ENCODE data around the gene ANKRD33. TPM values are rescaled to one million over a fixed set of nuclear protein-coding genes. Genes with fewer than 3 reads are reported as not detected.

ANKRD33 gene
- total RNA-seq, 2 experiments from 2014 or later, result not detected

GRCh38 chr12:51870504-51870903 is 17.4 kb upstream of the ANKRD33 start:
- Histone ChIP-seq H4K20me1 (ENCODE audit: insufficient read depth, low read length) (no peaks in the 10 kb centered on the region), H3K4me3 (ENCODE audit: low read depth, low read length, poor library complexity, severe bottlenecking) (no peak overlapping the region), H3K79me2 (ENCODE audit: insufficient read depth, low read depth, low read length) (no peaks in the 10 kb centered on the region), H2AFZ (ENCODE audit: low read length) (no peak overlapping the region), H3K9me3 (ENCODE audit: low read length) (no peaks in the 10 kb centered on the region), H3K27ac (ENCODE audit: low read depth, low read length, poor library complexity, severe bottlenecking) (no peak overlapping the region), H3K36me3 (ENCODE audit: insufficient read depth, low read length) (no peaks in the 10 kb centered on the region), H3K9me2 (ENCODE audit: insufficient read depth, low read length) (no peaks in the 10 kb centered on the region), H3K4me1 (ENCODE audit: insufficient read depth, low read length, poor library complexity, severe bottlenecking) (no peaks in the 10 kb centered on the region), H3K4me2 (ENCODE audit: low read length) (no peak overlapping the region)
- no TSS peak for BruUV-seq (replicated peaks)
- DNase-seq (ENCODE audit: low spot score), result no peak
- intact Hi-C loops (cut with micrococcal nuclease; ENCODE audit: unreplicated experiment), result loop anchor here (10.0 kb wide), 1 partner anchor 336 kb away; no protein-coding TSS in a partner anchor
- POLR2A ChIA-PET, result no interaction called here
- no peak for TF ChIP-seq CTCF (conservative IDR thresholded peaks at IDR 0.05; ENCODE audit: low read length)
- TF ChIP-seq EZH2phosphoT487 (IDR thresholded peaks at IDR 0.05; ENCODE audit: borderline replicate concordance, low read depth, low read length), result no peak
- CTCF ChIA-PET (ENCODE audit: unreplicated experiment), result interaction anchor here (0.8 kb wide), 1 partner anchor 16 kb away, joined by 3 read pairs; no protein-coding TSS in a partner anchor

DNA sequence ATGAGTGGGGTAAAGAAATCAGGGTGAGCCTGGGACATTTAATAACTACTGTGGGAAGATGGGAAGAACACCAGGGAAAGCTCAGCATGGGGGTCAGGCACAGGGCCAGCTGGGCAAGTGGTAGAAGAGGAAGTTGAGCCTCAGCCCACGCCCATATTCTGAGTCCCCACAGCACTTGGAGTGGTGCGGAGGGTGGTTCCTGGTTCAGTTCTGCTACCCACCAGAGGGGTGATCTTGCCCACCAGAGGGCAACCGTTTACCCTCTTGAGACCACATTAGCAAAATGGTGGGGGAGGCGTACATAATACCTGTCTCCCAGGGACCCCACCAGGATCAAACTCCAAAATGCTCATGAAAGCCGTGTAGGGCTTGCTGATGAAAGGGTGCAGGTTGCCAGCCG is 16.8 kb upstream of the ANKRD33 start:
- DNase-seq (ENCODE audit: low spot score), result no peak

More for the DNA sequence above, 16.8 kb upstream of the ANKRD33 start:
- ChIA-PET POLR2A (no interaction called here), CTCF (ENCODE audit: unreplicated experiment) (interaction anchor here (0.6 kb wide), 1 partner anchor 153 kb away, joined by 3 read pairs; no protein-coding TSS in a partner anchor)
- intact Hi-C loops (cut with micrococcal nuclease; ENCODE audit: unreplicated experiment), result loop anchor here (10.0 kb wide), 1 partner anchor 336 kb away; no protein-coding TSS in a partner anchor
- Histone ChIP-seq H4K20me1 (ENCODE audit: insufficient read depth, low read length) (no peaks in the 10 kb centered on the region), H2AFZ (ENCODE audit: low read length) (no peak overlapping the region), H3K79me2 (ENCODE audit: insufficient read depth, low read depth, low read length) (no peaks in the 10 kb centered on the region), H3K4me2 (ENCODE audit: low read length) (no peak overlapping the region), H3K4me1 (ENCODE audit: insufficient read depth, low read length, poor library complexity, severe bottlenecking) (no peaks in the 10 kb centered on the region), H3K9me3 (ENCODE audit: low read length) (no peaks in the 10 kb centered on the region), H3K9me2 (ENCODE audit: insufficient read depth, low read length) (no peaks in the 10 kb centered on the region), H3K4me3 (ENCODE audit: low read depth, low read length, poor library complexity, severe bottlenecking) (no peak overlapping the region), H3K27ac (ENCODE audit: low read depth, low read length, poor library complexity, severe bottlenecking) (no peak overlapping the region), H3K36me3 (ENCODE audit: insufficient read depth, low read length) (no peaks in the 10 kb centered on the region)
- TF ChIP-seq CTCF (conservative IDR thresholded peaks at IDR 0.05; ENCODE audit: low read length), result peak; percentile 26; the same call in 1 of the 2 replicates
- no peak for TF ChIP-seq EZH2phosphoT487 (IDR thresholded peaks at IDR 0.05; ENCODE audit: borderline replicate concordance, low read depth, low read length)
- no TSS peak for BruUV-seq (replicated peaks)
